Measurements from ENCODE around the gene ATP9A.
"Not testable (repeated sequence)": the region's sequence is repeated elsewhere in the genome, so short reads cannot be mapped to it uniquely, and the experiment has no call there.

ATP9A gene

DNA sequence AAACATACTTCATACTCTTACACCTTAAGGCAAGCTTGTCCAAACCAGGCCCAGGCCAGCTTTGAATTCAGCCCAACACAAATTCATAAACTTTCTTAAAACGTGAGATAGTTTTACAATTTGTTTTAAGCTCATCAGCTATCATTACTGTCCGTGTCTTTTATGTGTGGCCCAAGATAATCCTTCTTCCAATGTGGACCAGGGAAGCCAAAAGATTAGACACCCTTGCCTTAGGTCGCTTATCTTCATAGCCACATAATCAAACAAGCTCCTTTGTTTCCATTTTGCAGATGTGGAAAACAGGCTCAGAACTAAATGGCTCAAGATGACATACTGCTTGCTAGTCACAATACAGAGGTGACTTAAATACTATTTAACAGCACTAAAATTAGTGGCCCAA is 28.1 kb upstream of the ATP9A start:
- DNase-seq (ENCODE audit: low spot score) = no peak

DNA sequence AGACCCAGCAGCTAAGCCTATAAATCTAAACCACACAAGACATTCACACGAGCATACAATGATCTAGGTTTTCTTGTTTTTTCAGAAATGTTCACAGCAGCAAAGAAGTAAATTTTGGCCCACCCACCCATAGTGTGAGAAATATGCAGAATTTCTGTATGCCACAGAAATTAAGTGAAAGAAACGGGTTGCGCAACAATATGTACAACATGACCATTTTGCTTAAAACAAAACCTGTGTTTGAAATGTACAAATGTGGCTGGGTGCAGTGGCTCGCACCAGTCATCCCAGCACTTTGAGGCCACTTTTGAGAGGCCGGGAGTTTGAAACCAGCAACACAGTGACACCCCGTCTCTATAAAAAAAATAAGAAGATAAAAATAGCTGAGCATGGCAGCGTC is 24.8 kb upstream of the ATP9A start:
- DNase-seq (ENCODE audit: low spot score) = no peak

DNA sequence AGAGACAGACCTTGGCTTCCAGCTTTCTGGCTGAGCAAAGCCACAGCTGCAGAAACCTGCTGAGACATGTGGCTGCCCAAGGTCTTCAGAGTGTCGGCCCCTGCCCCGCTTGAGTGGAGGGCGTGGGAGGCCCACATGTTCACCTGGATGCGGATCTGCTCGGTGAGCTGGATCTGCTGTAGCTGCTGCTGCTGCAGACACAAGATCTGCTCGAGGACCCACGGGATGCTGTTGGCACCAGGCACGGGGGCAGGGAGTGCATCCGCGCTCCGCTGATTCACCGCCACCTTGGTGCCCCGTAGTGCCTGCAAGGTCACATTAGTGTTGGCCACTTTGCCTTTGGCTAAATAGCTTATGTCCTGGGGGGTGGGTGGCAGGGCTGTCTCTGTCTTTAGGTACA is 23.4 kb upstream of the ATP9A start:
- no peak for DNase-seq (ENCODE audit: low spot score)

DNA sequence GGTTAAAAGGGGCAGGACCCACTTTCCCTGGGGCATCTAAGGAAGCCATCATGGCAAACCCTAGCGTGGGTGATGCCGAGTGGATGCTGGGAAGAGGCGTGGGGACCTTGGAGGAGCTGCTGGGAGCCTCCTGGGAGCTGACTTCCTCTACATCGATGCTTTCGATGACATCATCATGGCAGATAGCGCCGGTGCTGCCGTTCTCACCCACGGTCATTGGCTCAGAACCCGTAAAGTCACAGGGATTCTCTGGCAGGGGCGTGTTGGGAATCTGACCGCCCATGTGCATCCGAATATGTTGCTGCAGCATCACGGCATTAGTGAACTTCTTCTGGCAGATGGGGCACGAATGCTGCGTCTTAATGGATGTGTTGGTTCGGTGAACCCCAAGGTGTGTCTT is 22.1 kb upstream of the ATP9A start:
- DNase-seq (ENCODE audit: low spot score) = no peak

DNA sequence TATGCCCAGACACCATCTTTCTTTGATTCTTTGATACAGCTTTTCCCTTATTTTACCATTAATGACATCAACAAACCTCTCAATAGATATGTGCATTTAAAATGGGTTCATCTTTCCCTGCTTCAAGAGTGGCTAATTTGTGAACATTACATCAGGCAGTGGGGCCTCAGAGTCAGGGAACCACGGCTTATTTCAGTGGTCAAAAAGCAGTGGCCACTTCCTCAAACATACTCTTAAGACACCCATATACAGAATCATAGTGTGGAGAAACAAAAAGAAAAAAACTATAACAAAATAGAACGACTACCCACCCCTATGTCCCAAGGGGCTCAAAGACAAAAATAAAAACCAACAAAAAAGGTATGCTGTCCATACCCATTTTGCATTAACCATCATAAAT is 21.2 kb upstream of the ATP9A start:
- DNase-seq (ENCODE audit: low spot score) = no peak

DNA sequence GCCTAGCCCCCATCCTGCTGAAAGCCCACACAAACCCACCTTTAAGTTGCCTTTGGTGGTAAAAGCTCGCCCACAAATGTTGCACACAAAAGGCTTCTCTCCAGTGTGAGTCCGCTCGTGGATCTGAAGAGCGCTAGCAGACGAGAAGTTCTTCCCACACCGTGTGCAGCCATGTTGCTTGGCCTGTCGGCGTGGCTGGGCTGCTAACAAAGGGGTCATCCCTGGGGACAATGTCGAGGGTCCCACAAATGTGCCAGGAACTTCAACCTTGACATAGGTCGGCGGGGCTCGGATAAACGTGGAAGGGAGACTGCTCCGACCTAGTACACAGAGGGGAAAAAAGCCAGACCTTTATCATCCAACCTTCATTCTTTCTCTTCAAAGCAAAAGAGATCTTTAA is 20.6 kb upstream of the ATP9A start:
- DNase-seq (ENCODE audit: low spot score) = no peak

DNA sequence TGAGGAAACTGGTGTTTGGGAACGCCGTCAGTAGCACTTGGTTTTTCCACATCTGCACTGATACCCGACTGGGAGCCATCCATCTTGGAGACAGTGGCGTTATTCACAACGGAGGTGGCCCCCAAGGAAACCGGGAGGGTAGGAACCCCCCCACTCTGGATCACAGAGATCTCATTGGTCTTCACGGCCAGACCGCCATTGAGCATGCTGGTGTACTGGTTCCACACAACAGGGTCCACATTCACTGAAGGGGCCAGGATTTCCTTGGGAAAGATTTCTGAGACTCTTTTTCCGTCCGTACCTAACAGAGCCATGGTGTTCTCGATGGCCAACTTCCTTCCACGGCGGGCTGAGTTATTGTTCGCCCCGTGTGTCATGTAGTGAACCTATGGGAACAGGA is 16.1 kb upstream of the ATP9A start:
- DNase-seq (ENCODE audit: low spot score) = no peak

DNA sequence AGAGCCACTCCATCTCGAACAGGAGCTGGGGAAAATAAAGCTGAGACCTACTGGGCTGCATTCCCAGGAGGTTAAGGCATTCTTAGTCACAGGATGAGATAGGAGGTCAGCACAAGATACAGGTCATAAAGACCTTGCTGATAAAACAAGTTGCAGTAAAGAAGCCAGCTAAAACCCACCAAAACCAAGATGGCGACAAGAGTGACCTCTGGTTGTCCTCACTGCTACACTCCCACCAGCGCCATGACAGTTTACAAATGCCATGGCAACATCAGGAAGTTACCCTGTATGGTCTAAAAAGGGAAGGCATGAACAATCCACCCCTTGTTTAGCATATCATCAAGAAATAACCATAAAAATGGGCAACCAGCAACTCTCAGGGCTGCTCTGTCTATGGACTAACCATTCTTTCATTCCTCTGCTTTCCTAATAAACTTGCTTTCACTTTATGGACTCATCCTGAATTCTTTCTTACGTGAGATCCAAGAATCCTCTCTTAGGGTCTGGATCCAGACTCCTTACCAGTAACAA is 10.1 kb upstream of the ATP9A start:
- DNase-seq (ENCODE audit: low spot score) = not testable (repeated sequence)

DNA sequence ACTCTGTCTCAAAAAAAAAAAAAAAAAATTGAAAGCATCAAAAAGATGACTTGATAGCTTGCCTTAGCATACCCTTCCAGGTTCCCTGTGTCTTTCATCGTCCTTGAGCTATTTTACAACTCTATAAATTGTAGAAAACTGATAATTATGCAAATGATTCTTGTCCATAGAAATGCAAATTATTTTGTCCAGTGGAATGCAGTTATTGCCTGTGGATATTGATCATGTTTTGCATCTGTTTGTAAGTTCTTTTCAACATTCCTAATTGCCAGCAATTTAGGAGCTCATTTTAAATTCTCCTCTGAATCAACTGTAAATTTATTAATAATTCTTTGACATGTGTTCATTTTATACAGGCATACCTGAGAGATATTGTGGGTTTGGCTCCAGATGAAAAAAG is 7.1 kb upstream of the ATP9A start:
- no peak for DNase-seq (ENCODE audit: low spot score)

DNA sequence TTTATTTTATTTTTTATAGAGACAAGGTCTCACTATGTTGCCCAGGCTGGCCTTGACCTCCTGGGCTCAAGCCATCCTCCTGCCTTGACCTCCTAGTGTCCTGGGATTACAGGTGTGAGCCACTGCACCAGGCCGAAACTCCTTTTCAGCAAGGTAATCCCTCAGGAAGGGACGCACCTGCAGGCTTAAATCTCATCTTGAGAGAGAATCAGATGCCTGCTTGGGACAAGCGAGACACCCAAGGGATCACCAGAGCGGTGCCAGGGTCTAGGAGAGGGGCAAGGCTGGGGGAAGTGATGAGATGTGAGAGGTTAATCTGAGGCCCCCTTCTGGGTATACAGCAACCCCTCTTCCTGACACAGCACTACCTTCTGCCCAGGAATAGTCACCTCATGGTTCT is 4.0 kb upstream of the ATP9A start:
- no peak for DNase-seq (ENCODE audit: low spot score)

DNA sequence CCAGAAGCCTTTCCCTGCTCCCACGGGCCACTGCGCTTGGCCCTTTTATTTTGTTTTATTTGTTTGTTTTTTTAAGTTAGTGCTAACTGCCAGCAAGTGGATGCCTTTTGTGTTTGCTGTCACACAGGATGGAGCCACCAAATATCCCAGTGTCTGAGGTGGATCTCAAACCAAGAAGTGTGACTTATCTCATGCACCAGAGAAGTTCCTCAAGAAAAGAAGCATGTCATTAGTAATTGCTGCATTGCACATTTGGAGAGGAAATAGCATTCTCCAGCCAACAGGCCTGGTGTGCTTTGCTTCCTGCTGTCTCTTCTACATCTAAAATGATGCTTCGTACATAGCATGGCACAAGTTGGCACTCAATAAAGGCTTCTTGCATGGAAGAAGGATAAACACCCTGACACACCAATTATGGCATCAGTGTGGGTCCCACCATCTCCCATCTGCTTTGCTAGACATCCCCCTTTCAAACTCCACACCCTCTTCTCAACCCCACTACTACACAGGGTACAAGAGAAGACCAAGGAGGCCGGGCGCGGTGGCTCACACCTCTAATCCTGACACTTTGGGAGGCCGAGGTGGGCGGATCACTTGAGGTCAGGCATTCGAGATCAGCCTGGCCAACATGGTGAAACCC is 1.9 kb upstream of the ATP9A start:
- DNase-seq (ENCODE audit: low spot score) = no peak

DNA sequence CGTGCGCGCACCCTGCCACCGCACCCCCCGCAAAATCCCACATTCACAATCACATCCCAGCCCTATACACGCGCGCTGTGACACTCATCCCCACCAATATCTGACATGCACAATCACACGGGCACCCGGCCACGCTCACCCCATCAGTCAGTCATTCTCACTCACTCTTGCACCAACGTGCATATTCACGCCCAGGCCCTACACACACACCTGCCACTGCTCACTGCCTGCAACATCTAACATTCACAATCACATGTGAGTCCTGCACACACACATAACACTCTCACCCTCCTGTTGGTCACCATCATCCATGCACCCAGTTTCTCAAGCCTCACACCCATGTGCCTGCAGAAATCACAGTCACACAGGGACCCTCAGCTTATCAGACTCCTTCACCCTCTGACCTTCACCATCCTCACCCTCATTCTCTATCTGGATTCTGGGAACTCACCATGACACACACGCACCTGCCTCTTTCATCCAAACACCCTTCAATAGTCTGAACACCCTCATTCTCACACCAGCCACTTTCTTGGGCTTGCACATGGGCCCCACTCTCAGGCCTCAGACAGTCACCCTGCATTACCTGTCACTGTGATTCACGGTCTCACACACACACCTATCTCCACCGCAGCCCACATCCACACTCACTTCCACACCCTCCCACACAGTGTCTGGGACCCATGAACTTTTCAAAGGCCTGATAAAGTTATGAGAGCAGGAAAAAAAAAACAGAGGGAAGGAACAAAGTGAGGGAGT is 748 bp upstream of the ATP9A start:
- DNase-seq (ENCODE audit: low spot score) = no peak

DNA sequence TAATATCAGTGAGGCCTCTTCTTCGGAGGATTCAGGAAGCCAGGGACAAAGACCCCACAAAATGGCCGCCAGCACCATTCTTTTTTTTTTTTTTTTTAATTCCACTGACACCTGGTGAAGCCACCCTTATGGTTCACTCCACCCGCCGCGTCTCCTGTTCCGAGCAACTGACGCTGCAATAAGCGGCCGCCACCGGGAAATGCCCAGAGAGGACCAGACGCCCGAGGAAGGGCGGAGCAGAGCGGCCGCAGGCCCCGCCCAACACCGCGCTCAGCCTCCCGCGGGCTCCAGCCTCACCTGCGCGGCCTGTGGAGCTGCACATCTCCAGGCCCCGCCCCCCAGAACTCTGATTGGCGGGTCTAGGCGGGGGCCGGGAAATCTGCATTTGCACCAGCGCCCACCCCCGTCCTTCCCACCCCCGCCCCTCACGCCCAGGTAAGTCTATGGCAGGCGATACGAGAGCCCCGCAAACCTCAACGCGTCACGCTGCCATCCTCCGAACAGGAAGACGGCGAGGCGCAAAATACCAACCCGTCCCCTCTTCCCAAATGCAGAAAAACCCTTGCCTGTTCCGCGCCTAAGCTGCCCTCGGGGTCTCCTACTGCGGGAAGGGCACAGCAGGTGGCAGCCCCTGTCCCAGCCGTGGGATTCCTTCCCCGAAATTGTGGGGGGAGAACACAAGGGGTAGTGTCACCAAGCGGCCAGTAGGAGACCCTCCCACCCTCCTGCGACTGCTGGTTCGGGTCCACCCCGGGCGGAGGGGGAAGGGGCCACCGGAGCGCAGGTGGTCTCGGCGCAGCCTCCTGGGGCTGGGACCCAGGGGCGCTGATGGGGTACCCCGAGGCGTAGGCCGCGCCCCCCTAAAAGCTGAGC is 960 bp downstream of the ATP9A start:
- DNase-seq (ENCODE audit: low spot score) = peak; percentile 59

DNA sequence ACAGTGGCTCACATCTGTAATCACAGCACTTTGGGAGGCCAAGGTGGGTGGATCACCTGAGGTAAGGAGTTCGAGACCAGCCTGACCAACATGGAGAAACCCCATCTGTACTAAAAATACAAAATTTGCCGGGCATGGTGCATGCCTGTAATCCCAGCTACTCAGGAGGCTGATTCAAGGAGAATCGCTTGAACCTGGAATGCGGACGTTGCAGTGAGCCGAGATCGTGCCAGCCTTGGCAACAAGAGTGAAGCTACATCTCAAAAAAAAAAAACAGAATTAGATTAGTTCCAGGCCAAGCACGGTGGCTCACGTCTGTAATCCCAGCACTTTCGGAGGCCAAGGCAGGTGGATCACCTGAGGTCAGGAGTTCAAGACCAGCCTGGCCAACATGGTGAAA is 2.8 kb downstream of the ATP9A start:
- not testable (repeated sequence) for DNase-seq (ENCODE audit: low spot score)

DNA sequence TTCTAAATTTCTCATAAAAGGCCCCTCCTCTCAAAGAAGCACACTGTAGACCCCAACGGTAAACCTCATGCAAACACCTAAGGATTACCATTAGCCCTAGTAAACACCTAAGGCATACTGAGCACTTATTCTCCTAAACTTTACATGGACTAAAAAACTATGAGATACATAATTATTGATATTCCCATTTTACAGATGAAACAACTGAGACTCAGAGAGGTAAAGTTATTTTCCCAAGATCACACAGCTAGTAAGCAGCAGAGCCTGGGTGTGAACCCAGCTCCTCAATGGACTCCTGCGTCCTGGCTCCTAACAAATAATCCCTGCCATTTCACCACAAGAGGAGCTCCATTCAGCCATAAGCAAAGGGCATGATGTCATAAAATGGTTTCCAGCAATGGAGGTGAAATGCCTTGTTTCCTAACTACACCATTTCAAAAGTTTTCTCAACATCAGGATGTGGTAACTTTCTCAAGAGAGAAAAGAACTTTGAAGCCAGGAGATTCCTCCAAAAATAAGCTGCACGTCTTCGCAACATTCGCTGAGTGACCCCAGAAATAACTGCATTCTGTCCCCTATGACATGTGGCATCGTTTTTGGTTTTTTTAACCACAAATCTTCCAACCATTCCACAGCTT is 4.1 kb downstream of the ATP9A start:
- DNase-seq (ENCODE audit: low spot score) = no peak

DNA sequence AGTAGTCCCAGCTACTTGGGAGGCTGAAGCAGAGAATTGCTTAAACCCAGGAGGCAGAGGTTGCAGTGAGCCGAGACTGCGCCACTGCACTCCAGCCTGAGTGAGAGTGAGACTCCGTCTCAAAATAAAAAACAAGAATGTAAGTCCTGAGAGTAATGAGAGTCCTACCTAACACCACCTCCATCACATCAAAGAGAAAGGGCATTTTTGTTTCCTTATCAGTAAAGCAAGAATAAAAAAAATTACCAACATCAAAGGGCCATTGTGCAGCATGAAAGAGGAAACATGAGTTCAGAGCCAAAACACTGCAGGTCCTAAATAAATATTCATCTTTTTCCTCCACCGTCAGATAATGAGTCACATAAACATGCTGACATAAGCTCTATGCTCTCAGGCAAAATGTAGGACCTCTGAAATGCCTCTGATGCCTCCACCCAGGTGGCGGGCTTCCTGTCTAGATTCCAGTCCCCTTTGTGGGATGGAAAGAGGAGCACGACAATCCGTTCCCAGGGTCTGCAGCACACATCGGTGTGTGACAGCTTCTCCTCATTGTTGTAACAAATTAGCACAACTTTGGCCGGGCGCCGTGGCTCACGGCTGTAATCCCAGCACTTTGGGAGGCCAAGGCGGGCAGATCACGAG is 7.2 kb downstream of the ATP9A start:
- DNase-seq (ENCODE audit: low spot score) = no peak

DNA sequence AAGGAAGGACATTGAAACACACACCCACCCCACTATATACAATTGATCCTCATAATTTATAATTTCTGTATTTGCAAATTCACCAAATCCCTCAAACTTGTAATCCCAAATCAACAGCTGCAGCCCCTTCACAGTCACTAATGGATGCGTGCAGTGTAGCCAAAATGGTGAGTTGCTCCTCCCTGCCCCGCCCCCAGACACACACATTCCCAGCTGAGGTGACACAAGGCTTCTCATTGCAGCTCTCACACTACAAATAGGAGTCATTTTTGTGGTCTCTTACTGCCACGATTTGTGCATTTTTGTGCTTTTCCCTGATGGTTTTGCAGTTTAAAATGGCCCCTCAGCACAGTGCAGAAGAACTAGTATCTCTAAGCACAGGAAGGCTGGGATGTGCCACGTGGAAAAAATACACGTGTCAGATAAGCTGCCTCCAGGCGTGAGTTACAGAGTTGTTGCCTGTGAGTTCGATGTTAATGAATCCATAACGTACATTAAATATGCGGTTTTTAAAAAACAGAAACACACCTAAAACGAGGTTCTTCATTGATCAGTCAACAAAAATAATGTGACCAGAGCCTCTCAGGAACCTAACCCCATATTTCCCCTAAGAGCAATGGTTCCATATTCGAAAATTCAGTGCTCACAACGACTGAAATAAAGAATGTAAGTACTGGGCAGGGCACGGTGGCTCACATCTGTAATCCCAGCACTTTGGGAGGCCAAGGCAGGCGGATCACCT is 8.2 kb downstream of the ATP9A start:
- DNase-seq (ENCODE audit: low spot score) = no peak

DNA sequence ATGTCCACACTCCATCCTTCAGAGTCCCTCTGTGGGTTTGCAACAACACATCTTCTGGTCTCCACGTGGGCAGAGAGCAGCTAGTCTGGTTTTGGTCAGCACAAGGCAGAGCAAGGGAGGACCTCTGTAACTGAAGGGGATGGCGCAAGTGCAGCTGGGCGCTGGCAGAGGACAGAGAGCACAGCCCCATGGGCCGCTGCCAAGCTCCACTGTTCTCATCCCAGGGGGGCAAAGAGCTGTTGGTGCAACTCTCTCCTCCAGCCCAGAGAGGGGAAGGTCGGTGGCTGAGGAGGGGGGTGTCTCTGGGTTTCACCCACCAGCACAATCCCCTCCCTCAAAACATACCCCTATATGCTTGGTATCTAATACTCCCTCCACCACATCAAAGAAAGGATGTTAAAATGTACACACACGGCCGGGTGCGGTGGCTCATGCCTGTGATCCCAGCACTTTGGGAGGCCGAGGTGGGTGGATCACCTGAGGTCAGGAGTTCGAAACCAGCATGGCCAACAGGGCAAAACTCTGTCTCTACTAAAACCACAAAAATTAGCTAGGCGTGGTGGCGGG is 9.1 kb downstream of the ATP9A start:
- no peak for DNase-seq (ENCODE audit: low spot score)

DNA sequence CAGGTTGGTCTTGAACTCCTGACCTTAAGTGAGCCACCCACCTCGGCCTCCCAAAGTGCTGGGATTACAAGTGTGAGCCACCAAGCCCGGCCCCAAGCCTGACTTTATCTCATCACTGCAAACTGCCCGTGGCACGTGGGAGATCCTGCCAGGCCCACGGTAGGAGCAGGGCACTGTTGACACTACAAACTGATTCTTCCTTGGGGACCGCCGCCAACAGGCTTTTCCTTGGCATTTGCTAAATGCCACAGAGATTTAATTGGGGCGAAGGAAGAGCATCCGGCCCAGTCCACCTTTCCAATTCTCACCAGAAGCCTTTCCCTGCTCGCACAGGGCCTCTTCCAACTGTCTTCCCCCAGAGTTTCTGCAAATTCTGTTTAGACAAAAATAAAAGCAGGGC is 11.0 kb downstream of the ATP9A start:
- DNase-seq (ENCODE audit: low spot score) = no peak

DNA sequence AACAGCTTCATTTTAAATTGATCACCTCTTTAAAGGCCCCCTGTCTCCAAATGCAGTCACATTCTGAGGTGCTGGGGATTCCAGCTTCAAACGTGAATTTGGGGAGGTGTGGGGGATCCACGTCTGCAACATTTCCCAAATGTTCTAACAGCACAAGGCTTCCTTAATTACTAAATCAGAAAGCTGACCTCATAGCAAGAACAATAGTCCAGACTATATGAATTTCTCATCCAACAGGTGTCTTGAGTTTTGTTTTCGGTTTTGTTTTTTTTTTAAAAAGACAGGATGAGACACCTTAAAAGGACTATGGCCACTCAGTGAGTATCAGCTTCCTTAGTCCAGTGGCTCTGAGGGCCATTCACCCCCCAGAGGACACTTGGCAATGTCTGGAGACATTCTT is 11.5 kb downstream of the ATP9A start:
- no peak for DNase-seq (ENCODE audit: low spot score)

DNA sequence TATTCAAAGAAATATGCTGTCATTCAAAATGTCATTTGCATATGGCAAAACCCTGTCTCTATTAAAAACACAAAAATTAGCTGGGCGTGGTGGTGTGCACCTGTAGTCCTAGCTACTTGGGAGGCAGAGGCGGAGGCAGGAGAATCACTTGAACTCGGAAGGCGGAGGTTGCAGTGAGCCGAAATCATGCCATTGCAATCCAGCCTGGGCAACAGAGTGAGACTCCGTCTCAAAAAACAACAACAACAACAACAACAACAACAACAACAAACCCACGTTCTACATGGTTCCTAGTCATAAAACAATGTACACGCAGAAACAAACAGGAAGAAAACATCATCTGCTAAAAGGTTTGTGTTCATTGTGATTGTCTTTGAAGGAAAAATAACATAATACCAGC is 15.0 kb downstream of the ATP9A start:
- not testable (repeated sequence) for DNase-seq (ENCODE audit: low spot score)

Data from germinal center (tissue), 1 donor.